ENCODE data around the gene SIK2.
A peak's percentile ranks its signal among the peaks of the same experiment; 100 is the strongest.

Gene SIK2

DNA sequence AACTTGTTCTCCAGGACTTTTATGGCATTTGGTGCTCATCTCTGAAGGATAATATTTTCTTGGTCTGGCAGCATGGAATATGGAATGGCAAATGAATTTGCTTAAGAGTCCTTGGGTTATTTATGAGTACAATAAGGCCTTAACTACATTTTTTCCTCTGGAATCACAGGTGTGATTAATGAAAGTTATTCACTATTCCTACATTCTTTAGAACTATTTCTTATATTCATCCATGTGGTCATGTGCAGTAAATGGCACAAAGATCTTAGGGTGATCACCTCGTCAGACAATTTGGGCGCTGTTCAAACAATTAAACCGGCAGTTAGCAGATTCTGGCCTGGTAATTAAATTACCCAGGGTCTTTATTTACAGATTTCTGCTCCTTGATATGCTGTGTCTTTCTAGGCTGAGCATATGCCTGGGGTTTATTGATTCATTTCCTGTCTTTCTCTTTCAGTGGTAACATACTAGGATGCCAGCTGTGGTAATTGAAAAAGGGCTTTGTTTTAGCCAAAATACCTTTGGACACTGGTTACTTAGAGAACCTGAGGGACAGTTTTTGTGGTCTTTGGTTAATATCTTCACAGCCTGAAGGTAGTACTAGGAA lies 31.6 kb downstream of the SIK2 start:
- H3K27ac ChIP-seq = peak overlapping the region; percentile 12
- no peaks in the 10 kb centered on the region for H3K79me2 ChIP-seq
- no peaks in the 10 kb centered on the region for H3K27me3 ChIP-seq (ENCODE audit: control insufficient read depth, insufficient read depth, low read length)
- no peak overlapping the region for H3K4me3 ChIP-seq (ENCODE audit: low read depth, low read length)
- H3K36me3 ChIP-seq (ENCODE audit: control insufficient read depth, insufficient read depth, low read length) = no peaks in the 10 kb centered on the region
- peaks cover 3% of the 10 kb centered on the region for H3K4me1 ChIP-seq
- no peak overlapping the region for H3K4me2 ChIP-seq (ENCODE audit: low read length)
- no peak overlapping the region for H2AFZ ChIP-seq
- TF ChIP-seq CTCF (IDR thresholded peaks at IDR 0.05) = no peak
- no peaks in the 10 kb centered on the region for H3K9me3 ChIP-seq (ENCODE audit: control insufficient read depth, low read length)
- no peak overlapping the region for H3K9ac ChIP-seq

GRCh38 chr11:111634981-111635705 lies 32.9 kb downstream of the SIK2 start:
- Histone ChIP-seq H3K4me2 (ENCODE audit: low read length) (no peak overlapping the region), H3K27ac (peak overlapping the region; percentile 70), H3K27me3 (ENCODE audit: control insufficient read depth, insufficient read depth, low read length) (no peaks in the 10 kb centered on the region), H3K9ac (no peak overlapping the region), H3K9me3 (ENCODE audit: control insufficient read depth, low read length) (no peaks in the 10 kb centered on the region), H3K4me3 (ENCODE audit: low read depth, low read length) (no peak overlapping the region), H3K4me1 (peaks cover 3% of the 10 kb centered on the region), H2AFZ (no peak overlapping the region), H3K79me2 (no peaks in the 10 kb centered on the region), H3K36me3 (ENCODE audit: control insufficient read depth, insufficient read depth, low read length) (no peaks in the 10 kb centered on the region)
- no peak for TF ChIP-seq CTCF (IDR thresholded peaks at IDR 0.05)

DNA sequence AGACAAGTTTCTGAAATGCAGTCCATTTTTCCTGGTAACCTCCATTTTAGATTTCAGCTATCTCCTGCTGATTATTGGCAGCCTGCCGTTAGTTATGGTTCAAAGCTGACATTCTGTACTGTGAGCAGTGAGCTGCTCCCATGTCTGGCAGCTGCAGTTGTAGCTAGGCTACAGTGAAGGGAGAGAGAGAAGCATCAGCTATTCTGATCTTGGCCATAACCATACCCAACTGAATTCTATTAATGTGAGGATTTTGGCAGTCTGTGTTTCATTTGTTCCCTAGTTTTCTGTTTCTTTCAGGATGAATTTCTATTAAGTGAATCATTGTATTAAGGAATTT lies 33.4 kb downstream of the SIK2 start:
- no peaks in the 10 kb centered on the region for H3K9me3 ChIP-seq (ENCODE audit: control insufficient read depth, low read length)
- no peak overlapping the region for H3K9ac ChIP-seq
- TF ChIP-seq CTCF (IDR thresholded peaks at IDR 0.05) = no peak
- H3K27ac ChIP-seq = peak overlapping the region; percentile 70
- H3K36me3 ChIP-seq (ENCODE audit: control insufficient read depth, insufficient read depth, low read length) = no peaks in the 10 kb centered on the region
- no peaks in the 10 kb centered on the region for H3K27me3 ChIP-seq (ENCODE audit: control insufficient read depth, insufficient read depth, low read length)
- peak overlapping the region; percentile 22 for H3K4me2 ChIP-seq (ENCODE audit: low read length)
- H3K4me3 ChIP-seq (ENCODE audit: low read depth, low read length) = no peak overlapping the region
- no peaks in the 10 kb centered on the region for H3K79me2 ChIP-seq
- no peak overlapping the region for H2AFZ ChIP-seq
- H3K4me1 ChIP-seq = peaks cover 3% of the 10 kb centered on the region

- Histone ChIP-seq H3K4me3 (ENCODE audit: low read depth, low read length) (no peak overlapping the region), H3K4me1 (peaks cover 3% of the 10 kb centered on the region), H3K9ac (no peak overlapping the region), H3K9me3 (ENCODE audit: control insufficient read depth, low read length) (no peaks in the 10 kb centered on the region), H3K4me2 (ENCODE audit: low read length) (no peak overlapping the region), H3K27ac (no peak overlapping the region), H3K36me3 (ENCODE audit: control insufficient read depth, insufficient read depth, low read length) (no peaks in the 10 kb centered on the region), H3K79me2 (peaks cover 10% of the 10 kb centered on the region), H3K27me3 (ENCODE audit: control insufficient read depth, insufficient read depth, low read length) (no peaks in the 10 kb centered on the region), H2AFZ (no peak overlapping the region)
- no peak for TF ChIP-seq CTCF (IDR thresholded peaks at IDR 0.05)
These were observed 35.6 kb downstream of the SIK2 start for GRCh38 chr11:111637885-111638284.

Measured in parathyroid adenoma (tissue), 2 donors.